ENCODE results near the gene SARNP. TPM values are rescaled to one million over a fixed set of nuclear protein-coding genes. Genes with fewer than 3 reads are reported as not detected.
A peak's percentile ranks its signal among the peaks of the same experiment; 100 is the strongest.

SARNP gene
- total RNA-seq, 1 donor from 2014 or later, result 75.9 TPM

- Mint-ChIP-seq H3K9me3 (no peaks in the 10 kb centered on the region), H3K27ac (peak within 1 kb of the TSS; percentile 95), H3K27me3 (no peaks in the 10 kb centered on the region), H3K4me3 (peak within 1 kb of the TSS; percentile 95), H3K4me1 (ENCODE audit: unreplicated experiment) (peaks cover 39% of the 10 kb centered on the region), H3K36me3 (peaks cover 12% of the 10 kb centered on the region)
- DNase-seq (ENCODE audit: extremely low spot score, unreplicated experiment), result no peak
- no peak for TF ChIP-seq CTCF (conservative IDR thresholded peaks at IDR 0.05)
Measured at GRCh38 chr12:55728939-55729818, 88.3 kb downstream of the SARNP start, which contains the start of gene CD63. Gene CD63 (minus strand): TSS chr12:55729009. CDS start chr12:55728341, 668 bp downstream.

- Mint-ChIP-seq H3K27ac (peak overlapping the region; percentile 79), H3K36me3 (peaks cover 16% of the 10 kb centered on the region), H3K9me3 (no peaks in the 10 kb centered on the region), H3K4me1 (ENCODE audit: unreplicated experiment) (peaks cover 44% of the 10 kb centered on the region), H3K4me3 (peak overlapping the region; percentile 93), H3K27me3 (no peaks in the 10 kb centered on the region)
- TF ChIP-seq CTCF (conservative IDR thresholded peaks at IDR 0.05), result peak; percentile 28
- no peak for DNase-seq (ENCODE audit: extremely low spot score, unreplicated experiment)
Measured at GRCh38 chr12:55728186-55728938, 89.2 kb downstream of the SARNP start.

- peak overlapping the region; percentile 79 for H3K27ac Mint-ChIP-seq
- H3K9me3 Mint-ChIP-seq, result no peaks in the 10 kb centered on the region
- TF ChIP-seq CTCF (conservative IDR thresholded peaks at IDR 0.05), result no peak
- no peaks in the 10 kb centered on the region for H3K27me3 Mint-ChIP-seq
- no peak for DNase-seq (ENCODE audit: extremely low spot score, unreplicated experiment)
- peaks cover 16% of the 10 kb centered on the region for H3K36me3 Mint-ChIP-seq
- H3K4me1 Mint-ChIP-seq (ENCODE audit: unreplicated experiment), result peaks cover 47% of the 10 kb centered on the region
- H3K4me3 Mint-ChIP-seq, result peak overlapping the region; percentile 93
Measured at GRCh38 chr12:55727643-55728185, 89.8 kb downstream of the SARNP start.

- H3K9me3 Mint-ChIP-seq, result no peaks in the 10 kb centered on the region
- peaks cover 47% of the 10 kb centered on the region for H3K4me1 Mint-ChIP-seq (ENCODE audit: unreplicated experiment)
Measured at GRCh38 chr12:55726971-55727370, 90.6 kb downstream of the SARNP start.

More at GRCh38 chr12:55726971-55727370, 90.6 kb downstream of the SARNP start:
- H3K27ac Mint-ChIP-seq, result peak overlapping the region; percentile 79
- no peak for DNase-seq (ENCODE audit: extremely low spot score, unreplicated experiment)
- H3K27me3 Mint-ChIP-seq, result no peaks in the 10 kb centered on the region
- peaks cover 16% of the 10 kb centered on the region for H3K36me3 Mint-ChIP-seq
- TF ChIP-seq CTCF (conservative IDR thresholded peaks at IDR 0.05), result no peak
- peak overlapping the region; percentile 93 for H3K4me3 Mint-ChIP-seq
